NCI-H748 (cell line): Measurements from ENCODE around the gene PCDHA7.
"Not testable (repeated sequence)": the region's sequence is repeated elsewhere in the genome, so short reads cannot be mapped to it uniquely, and the experiment has no call there.

Experiments used
- DNase-seq: peaks from one replicate; lab custom pipeline; 2025; ENCODE audit not compliant: unreplicated experiment; lab: John Stamatoyannopoulos, UW

PCDHA7 gene

GRCh38 chr5:140857177-140857986 is 23.3 kb downstream of the PCDHA7 start:
- no peak for DNase-seq

- DNase-seq = no peak
Measured at GRCh38 chr5:140857987-140858240, 23.8 kb downstream of the PCDHA7 start.

- DNase-seq = no peak
Measured at GRCh38 chr5:140862441-140863295, 28.6 kb downstream of the PCDHA7 start.

GRCh38 chr5:140868721-140869554 is 34.9 kb downstream of the PCDHA7 start, which contains the start of gene PCDHA11:
PCDHA11 (plus strand) TSS chr5:140868957; CDS start chr5:140869104, 147 bp downstream.
- DNase-seq = peak; percentile 92

- DNase-seq = no peak
Measured at GRCh38 chr5:140869555-140869886, 35.5 kb downstream of the PCDHA7 start.

GRCh38 chr5:140870221-140871201 is 36.4 kb downstream of the PCDHA7 start:
- no peak for DNase-seq

- DNase-seq = no peak
Measured at GRCh38 chr5:140875085-140876065, 41.3 kb downstream of the PCDHA7 start, which contains the start of gene PCDHA12. PCDHA12 (plus strand) TSS chr5:140875308; CDS start chr5:140875473, 165 bp downstream.

GRCh38 chr5:140876541-140877261 is 42.6 kb downstream of the PCDHA7 start:
- not testable (repeated sequence) for DNase-seq

- no peak for DNase-seq
Measured at GRCh38 chr5:140877262-140877581, 43.2 kb downstream of the PCDHA7 start.

- DNase-seq = peak; percentile 93
Measured at GRCh38 chr5:140881889-140882590, 48.0 kb downstream of the PCDHA7 start, which contains the start of gene PCDHA13. PCDHA13 (plus strand) TSS chr5:140882124; CDS start chr5:140882269, 145 bp downstream.

- DNase-seq = peak; percentile 92
Measured at GRCh38 chr5:140882591-140882899, 48.5 kb downstream of the PCDHA7 start.

GRCh38 chr5:140883373-140883772 is 49.3 kb downstream of the PCDHA7 start:
- DNase-seq = no peak

- DNase-seq = no peak
Measured at GRCh38 chr5:140883927-140884697, 50.0 kb downstream of the PCDHA7 start.
